Placental pericyte (primary cell): ENCODE measurements around the gene SYNCRIP. TPM values are rescaled to one million over a fixed set of nuclear protein-coding genes. Genes with fewer than 3 reads are reported as not detected.

ENCODE experiments used
- small RNA-seq: library from RNA; depleted of rRNA; stranded (forward); fragments of <200 nt; gene quantifications from one replicate; pipeline ENCODE3, GENCODE V24; 2012; ENCODE audit warnings: low replicate concordance
- total RNA-seq: library from RNA; depleted of rRNA; stranded (reverse); fragments of >200 nt; gene quantifications from 2 replicates; pipeline ENCODE4 v1.2.3, GENCODE V29; 2012

SYNCRIP gene
- total RNA-seq, result 45.7 and 92.9 TPM in 2 replicates

DNA sequence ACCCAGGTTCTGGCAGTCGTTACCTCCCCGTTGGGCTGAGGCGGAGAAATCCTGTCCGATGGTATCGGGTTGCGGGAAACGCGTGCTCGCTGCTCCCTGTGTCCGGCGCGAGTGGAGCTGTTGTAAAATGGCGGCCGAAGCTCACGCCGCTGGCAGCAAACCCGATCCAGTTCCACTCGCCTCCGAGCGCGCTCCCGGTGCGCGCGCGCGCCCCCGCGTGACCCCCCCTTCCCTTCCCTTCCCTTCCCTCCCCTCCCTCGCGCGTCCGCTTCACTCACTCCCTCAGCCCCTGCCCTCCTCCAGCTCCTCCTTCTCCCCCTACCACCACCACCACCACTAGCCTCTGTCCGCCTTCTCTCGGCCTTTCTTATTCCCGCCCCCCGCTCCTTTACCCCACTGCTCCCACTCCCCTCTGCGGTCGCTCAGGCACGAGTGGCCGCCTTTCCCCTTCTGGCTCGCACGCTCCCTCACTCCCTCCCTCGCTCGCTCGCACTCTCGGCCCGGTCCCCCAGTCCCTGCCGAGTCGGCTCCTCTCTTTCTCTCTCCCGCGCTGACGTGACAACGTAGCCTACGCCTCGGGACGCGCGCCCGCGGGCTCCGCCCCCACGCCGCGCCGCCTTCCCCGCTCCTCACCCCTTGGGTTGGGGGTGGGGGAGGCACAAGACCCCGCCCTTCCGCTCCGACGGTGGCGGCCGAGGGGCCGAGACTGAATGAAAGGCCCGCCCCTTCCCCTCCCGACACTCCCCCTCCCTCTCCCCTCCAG lies at the start of gene SYNCRIP:
TSS of gene SYNCRIP (minus strand) at position 113 of the 763 bp plus-strand sequence. CDS start 1,447 bp downstream, outside the sequence.

DNA sequence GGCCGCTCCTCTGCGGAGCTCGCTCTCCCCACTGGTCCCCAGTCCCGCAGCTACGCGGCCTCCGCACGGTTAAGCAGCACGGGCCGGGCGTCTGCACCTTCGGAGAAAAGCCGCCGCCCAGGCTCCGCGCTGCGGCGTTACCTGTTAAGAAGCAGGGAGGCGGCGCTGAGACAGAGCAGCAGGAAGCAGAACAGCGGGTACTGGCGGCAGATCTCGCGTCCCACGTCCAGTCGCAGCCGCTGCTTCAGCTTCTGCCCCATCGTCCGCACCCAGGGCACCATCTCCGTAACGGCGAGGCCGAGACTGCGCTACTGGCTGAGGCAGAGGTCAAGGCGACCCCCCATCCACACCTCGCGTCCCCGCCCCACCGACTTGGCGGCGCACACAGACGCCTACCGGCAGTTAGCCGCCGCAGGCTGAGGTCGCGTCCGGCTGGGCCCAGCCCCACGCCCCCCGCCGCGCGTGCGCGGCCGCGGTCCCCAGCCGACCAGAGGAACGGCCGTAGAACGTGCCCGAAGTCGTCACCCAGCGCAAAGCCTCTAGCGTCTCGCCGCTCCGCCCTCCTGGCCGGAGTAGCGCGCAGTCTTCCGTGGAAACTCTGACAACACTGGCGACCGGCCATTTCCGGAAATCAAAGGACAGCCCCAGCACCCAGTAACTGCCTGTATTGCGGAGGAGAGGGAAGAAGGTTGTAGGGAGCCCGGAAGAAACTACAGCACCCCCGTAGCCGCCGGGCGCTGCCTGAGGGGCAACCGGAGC lies 49.1 kb downstream of the SYNCRIP start, which contains the start of gene SNX14:
TSS of gene SNX14 (minus strand) at position 421 of the 759 bp plus-strand sequence. CDS start at position 281, 140 bp downstream.

Small RNAs within 50 kb of the gene (small RNA-seq; reads per million reads assigned to genes)
- gene SNORD50B, result not detected

Other genes with a start within 250 kb of the SYNCRIP start
- 142 and 712 TPM in 2 replicates for gene NT5E, start 192.8 kb downstream of the SYNCRIP start, total RNA-seq
- 87.5 and 92.5 TPM in 2 replicates for gene SNX14, start 49.0 kb downstream of the SYNCRIP start, total RNA-seq